ENCODE results near the gene MRPL24. TPM values are rescaled to one million over a fixed set of nuclear protein-coding genes. Genes with fewer than 3 reads are reported as not detected.

Gene MRPL24
- total and polyA plus RNA-seq, 10 of the 15 experiments (the other 5 are each of a cell fraction or from before 2014, with no cell fraction given), result 87.4 to 269 (median 134) TPM

GRCh38 chr1:156706657-156707416 lies 34.1 kb downstream of the MRPL24 start:
- H3K36me3 ChIP-seq (ENCODE audit: control insufficient read depth in 2 of 2, insufficient read depth in 2 of 2, low read length in 1 of 2), result no peaks in the 10 kb centered on the region; a peak in 1 of 4 replicates
- H3K79me2 ChIP-seq (ENCODE audit: control insufficient read depth, insufficient read depth, low read length), result no peaks in the 10 kb centered on the region
- peak overlapping the region; percentile 18; the same call in 1 of the 2 replicates for H3K4me3 ChIP-seq
- FAIRE-seq (no peak), DNase-seq (ENCODE audit: low read depth, low spot score) (no peak), ATAC-seq (peak; percentile 24)
- BruUV-seq (replicated peaks), result no TSS peak
- no peaks in the 10 kb centered on the region for H3K9me3 ChIP-seq (replicated peaks; ENCODE audit: control insufficient read depth, insufficient read depth, low read length)
- SMC1A ChIA-PET (ENCODE audit: uncharacterized antibody, unreplicated experiment), result interaction anchor here (0.9 to 2.4 kb wide), 5 partner anchors 15 to 22 kb away, joined by 3 to 11 read pairs (median 7); no protein-coding TSS in a partner anchor
- H2AFZ ChIP-seq (ENCODE audit: control insufficient read depth, low read depth, low read length), result no peak overlapping the region; the same call in 1 of the 2 replicates
- no peaks in the 10 kb centered on the region; the same call in 1 of the 2 replicates for H4K20me1 ChIP-seq (ENCODE audit: control insufficient read depth, insufficient read depth)
- TF ChIP-seq ZNF592 (IDR thresholded peaks at IDR 0.05) (no peak), BHLHE40 (IDR thresholded peaks at IDR 0.05; ENCODE audit: borderline replicate concordance in 1 of 2, low read depth in 2 of 2, low read length in 1 of 2) (peak in 1 of 2 experiments; percentile 22; a peak in 1 of 4 replicates), ZNF207 (IDR thresholded peaks at IDR 0.05; ENCODE audit: borderline replicate concordance) (no peak), RUNX3 (IDR thresholded peaks at IDR 0.05; ENCODE audit: low read length) (peak; percentile 24; the same call in 1 of the 2 replicates)
- 19% methylated on average over 21 of the region's 29 CpGs for WGBS (ENCODE audit: insufficient coverage, insufficient replicate concordance, low lambda C conversion rate, missing lambda C conversion rate)
- intact Hi-C loops (cut with micrococcal nuclease; ENCODE audit: unreplicated experiment) (no loop called here), in situ Hi-C loops (cut with MboI) (no loop called here)
- H3K27ac ChIP-seq (ENCODE audit: control insufficient read depth, insufficient read depth), result no peak overlapping the region
- RAD21 ChIA-PET (ENCODE audit: unreplicated experiment), result interaction anchor here (0.6 to 3.6 kb wide), 9 partner anchors 9 to 468 kb away, joined by 3 to 28 read pairs (median 4); partner anchors contain the start of genes INSRR and PRCC
- no peak overlapping the region for H3K9ac ChIP-seq (ENCODE audit: control insufficient read depth, insufficient read depth, low read length)
- POLR2A ChIA-PET, result interaction anchor here (0.6 to 1.4 kb wide), 2 partner anchors 22 to 89 kb away, joined by 4 to 5 read pairs; partner anchors contain the start of genes ISG20L2 and METTL25B
- H3K4me1 ChIP-seq (ENCODE audit: control insufficient read depth, insufficient read depth, low read length), result peaks cover 6% of the 10 kb centered on the region
- CTCF ChIA-PET, result interaction anchor here (0.6 to 9.5 kb wide), 23 partner anchors 9 to 432 kb away, joined by 3 to 157 read pairs (median 5); partner anchors contain the start of genes GPATCH4, HAPLN2, INSRR and ISG20L2
- peaks cover 10 to 15% of the 10 kb centered on the region in 2 experiments for H3K27me3 ChIP-seq (replicated peaks in 1 of 2; ENCODE audit: control insufficient read depth in 2 of 2, insufficient read depth in 2 of 2, low read length in 1 of 2)
- peak overlapping the region; percentile 90 for H3K4me2 ChIP-seq (ENCODE audit: control insufficient read depth, insufficient read depth)
